Thyroid gland (tissue), 4 donors: Measurements from ENCODE around the gene TP53AIP1.

Experiments used
- POLR2A ChIP-seq, 2 donors: fragments of 450-650 bp; IDR thresholded peaks; one replicate each; pipeline ENCODE4 v1.6.1; 2017; ENCODE audit warnings: antibody characterized with exemption in 2 of 2, mild to moderate bottlenecking in 2 of 2, moderate library complexity in 1 of 2
- TF ChIP-seq, protein P1 (sequence below), 6 experiments: fragments of 200-600 bp in 3 of 6; fragments of 450-650 bp in 3 of 6; sonication (generic) in 3 of 6; IDR thresholded peaks; one replicate each; pipeline ENCODE4 v1.5.1; 2016 to 2019; ENCODE audit warnings: antibody characterized with exemption in 6 of 6, mild to moderate bottlenecking in 2 of 6, inconsistent platforms in 1 of 6, moderate library complexity in 1 of 6

DNA sequence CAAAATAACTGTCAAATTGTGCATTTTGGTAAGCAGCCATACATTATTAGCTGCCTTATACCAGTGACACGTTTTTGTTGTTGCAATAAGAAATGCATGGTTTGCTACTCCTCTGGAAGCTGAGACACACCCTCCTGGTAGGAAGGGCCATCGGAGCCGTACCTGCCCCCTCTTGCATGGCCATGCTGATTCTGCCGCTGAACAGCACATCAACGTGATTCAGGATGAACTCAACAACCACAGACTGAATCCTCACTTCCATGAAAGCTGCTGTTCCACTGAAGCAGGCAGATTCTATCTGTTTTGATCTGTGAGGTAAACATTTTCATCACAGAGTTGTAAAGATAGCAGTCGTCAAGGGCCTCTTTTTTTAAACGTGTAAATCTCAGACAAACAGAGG lies 38.6 kb upstream of the TP53AIP1 start:
- TF ChIP-seq, protein P1, sequence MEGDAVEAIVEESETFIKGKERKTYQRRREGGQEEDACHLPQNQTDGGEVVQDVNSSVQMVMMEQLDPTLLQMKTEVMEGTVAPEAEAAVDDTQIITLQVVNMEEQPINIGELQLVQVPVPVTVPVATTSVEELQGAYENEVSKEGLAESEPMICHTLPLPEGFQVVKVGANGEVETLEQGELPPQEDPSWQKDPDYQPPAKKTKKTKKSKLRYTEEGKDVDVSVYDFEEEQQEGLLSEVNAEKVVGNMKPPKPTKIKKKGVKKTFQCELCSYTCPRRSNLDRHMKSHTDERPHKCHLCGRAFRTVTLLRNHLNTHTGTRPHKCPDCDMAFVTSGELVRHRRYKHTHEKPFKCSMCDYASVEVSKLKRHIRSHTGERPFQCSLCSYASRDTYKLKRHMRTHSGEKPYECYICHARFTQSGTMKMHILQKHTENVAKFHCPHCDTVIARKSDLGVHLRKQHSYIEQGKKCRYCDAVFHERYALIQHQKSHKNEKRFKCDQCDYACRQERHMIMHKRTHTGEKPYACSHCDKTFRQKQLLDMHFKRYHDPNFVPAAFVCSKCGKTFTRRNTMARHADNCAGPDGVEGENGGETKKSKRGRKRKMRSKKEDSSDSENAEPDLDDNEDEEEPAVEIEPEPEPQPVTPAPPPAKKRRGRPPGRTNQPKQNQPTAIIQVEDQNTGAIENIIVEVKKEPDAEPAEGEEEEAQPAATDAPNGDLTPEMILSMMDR (IDR thresholded peaks at IDR 0.05) = no peak
- TF ChIP-seq POLR2A (IDR thresholded peaks at IDR 0.05) = no peak
